ENCODE data around the gene PDE6C. TPM values are rescaled to one million over a fixed set of nuclear protein-coding genes. Genes with fewer than 3 reads are reported as not detected.
A peak's percentile ranks its signal among the peaks of the same experiment; 100 is the strongest.

PDE6C gene
- total RNA-seq, 1 donor from 2014 or later, result not detected

DNA sequence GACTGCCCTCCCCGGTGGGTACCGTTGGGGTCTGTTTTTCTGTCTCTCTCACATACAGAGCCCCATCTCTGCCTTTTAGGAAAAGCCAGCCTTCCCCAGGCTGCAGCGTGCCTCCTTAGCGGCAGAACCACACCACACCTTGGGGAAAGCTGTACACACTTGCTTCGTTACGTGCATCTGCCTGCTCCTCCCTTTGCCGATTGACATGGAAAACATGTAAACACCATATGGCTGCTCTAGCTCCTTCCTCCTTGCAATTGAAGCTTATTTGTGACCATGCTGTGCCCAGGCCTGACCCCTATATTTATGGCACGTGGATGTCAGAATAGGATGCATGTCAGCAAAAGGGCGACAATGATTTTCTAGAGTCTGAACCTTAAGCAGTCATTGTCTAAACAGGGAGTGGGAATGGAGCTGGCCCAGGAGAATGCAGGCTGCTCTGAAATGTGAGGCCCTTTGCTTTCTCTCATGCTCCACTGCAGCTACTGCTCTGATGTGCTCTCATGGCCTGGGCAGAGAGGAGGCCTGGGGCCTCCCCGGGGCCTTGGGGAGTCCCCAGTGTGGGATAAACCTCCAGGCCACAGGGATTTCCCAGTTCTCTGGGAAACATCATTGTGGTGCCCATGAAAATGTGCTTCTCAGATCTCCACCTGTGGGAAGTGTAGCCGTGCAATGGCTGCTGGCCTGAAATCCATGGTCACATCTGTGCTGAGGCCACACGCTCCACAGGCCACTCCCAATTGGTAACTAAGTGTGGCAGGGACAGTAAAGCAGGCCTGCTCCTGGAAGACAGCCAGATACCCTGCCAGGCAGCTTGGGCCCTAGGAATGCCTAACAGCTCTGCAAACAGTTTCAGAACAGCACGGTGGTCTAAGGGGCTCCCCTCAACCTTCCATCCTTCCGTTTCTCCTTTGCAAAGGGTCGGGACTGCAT is 18.6 kb downstream of the PDE6C start:
- no peak for FAIRE-seq

DNA sequence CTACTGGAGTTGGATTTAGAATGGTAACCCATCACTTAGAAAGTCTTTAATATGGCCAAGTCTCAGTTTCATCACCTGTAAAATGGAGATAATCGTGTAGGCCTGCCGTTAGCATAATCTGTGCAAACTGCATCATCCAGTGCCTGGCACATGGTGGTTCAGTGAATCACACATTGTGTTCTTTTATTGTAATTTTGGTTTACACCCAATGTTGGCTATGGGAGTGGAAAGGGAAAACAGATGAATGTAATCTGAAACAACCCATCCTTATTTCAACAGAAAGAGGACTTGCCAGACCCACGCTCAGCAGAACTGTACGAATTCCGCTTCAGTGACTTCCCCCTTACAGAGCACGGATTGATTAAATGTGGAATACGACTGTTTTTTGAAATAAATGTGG is 27.5 kb downstream of the PDE6C start:
- Histone ChIP-seq H3K27me3 (ENCODE audit: insufficient read depth, low read length) (peaks cover 3% of the 10 kb centered on the region), H3K36me3 (ENCODE audit: insufficient read depth, low read length) (no peaks in the 10 kb centered on the region), H4K20me1 (ENCODE audit: insufficient read depth, low read length) (no peaks in the 10 kb centered on the region), H3K4me2 (ENCODE audit: low read length) (no peak overlapping the region), H3K9ac (ENCODE audit: low read length) (no peak overlapping the region), H3K4me3 (ENCODE audit: insufficient read depth, low read depth, low read length) (no peak overlapping the region), H3K27ac (ENCODE audit: low read depth, low read length) (no peak overlapping the region), H3K4me1 (ENCODE audit: insufficient read depth, low read length) (no peaks in the 10 kb centered on the region), H3K9me3 (ENCODE audit: insufficient read depth, low read depth, low read length) (no peaks in the 10 kb centered on the region), H2AFZ (ENCODE audit: low read depth, low read length) (no peak overlapping the region), H3K79me2 (ENCODE audit: insufficient read depth, low read length) (no peaks in the 10 kb centered on the region)
- H3K27ac Mint-ChIP-seq (ENCODE audit: unreplicated experiment), result no peak overlapping the region
- H3K4me1 Mint-ChIP-seq (ENCODE audit: low read depth, unreplicated experiment), result no peaks in the 10 kb centered on the region
- no peaks in the 10 kb centered on the region for H3K36me3 Mint-ChIP-seq (ENCODE audit: low read depth, unreplicated experiment)
- no peak for FAIRE-seq
- no peak overlapping the region for H3K4me3 Mint-ChIP-seq (ENCODE audit: unreplicated experiment)
- H3K27me3 Mint-ChIP-seq (ENCODE audit: low read depth, unreplicated experiment), result peaks cover 6% of the 10 kb centered on the region
- TF ChIP-seq, protein P1, sequence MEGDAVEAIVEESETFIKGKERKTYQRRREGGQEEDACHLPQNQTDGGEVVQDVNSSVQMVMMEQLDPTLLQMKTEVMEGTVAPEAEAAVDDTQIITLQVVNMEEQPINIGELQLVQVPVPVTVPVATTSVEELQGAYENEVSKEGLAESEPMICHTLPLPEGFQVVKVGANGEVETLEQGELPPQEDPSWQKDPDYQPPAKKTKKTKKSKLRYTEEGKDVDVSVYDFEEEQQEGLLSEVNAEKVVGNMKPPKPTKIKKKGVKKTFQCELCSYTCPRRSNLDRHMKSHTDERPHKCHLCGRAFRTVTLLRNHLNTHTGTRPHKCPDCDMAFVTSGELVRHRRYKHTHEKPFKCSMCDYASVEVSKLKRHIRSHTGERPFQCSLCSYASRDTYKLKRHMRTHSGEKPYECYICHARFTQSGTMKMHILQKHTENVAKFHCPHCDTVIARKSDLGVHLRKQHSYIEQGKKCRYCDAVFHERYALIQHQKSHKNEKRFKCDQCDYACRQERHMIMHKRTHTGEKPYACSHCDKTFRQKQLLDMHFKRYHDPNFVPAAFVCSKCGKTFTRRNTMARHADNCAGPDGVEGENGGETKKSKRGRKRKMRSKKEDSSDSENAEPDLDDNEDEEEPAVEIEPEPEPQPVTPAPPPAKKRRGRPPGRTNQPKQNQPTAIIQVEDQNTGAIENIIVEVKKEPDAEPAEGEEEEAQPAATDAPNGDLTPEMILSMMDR (IDR thresholded peaks at IDR 0.05; ENCODE audit: insufficient read depth, low read depth, low read length), result no peak
- no peak for TF ChIP-seq EZH2 (IDR thresholded peaks at IDR 0.05; ENCODE audit: insufficient read depth, low read length)
- no peak for DNase-seq (ENCODE audit: low read depth)
- peaks cover 3% of the 10 kb centered on the region for H3K9me3 Mint-ChIP-seq (ENCODE audit: unreplicated experiment)

More for the DNA sequence above, 18.6 kb downstream of the PDE6C start:
- Histone ChIP-seq H3K4me2 (ENCODE audit: low read length) (no peak overlapping the region), H3K4me1 (ENCODE audit: insufficient read depth, low read length) (no peaks in the 10 kb centered on the region), H3K79me2 (ENCODE audit: insufficient read depth, low read length) (no peaks in the 10 kb centered on the region), H3K27me3 (ENCODE audit: insufficient read depth, low read length) (peaks cover under 1% of the 10 kb centered on the region), H3K27ac (ENCODE audit: low read depth, low read length) (no peak overlapping the region), H3K36me3 (ENCODE audit: insufficient read depth, low read length) (no peaks in the 10 kb centered on the region), H3K9ac (ENCODE audit: low read length) (no peak overlapping the region), H4K20me1 (ENCODE audit: insufficient read depth, low read length) (no peaks in the 10 kb centered on the region), H2AFZ (ENCODE audit: low read depth, low read length) (no peak overlapping the region), H3K9me3 (ENCODE audit: insufficient read depth, low read depth, low read length) (no peaks in the 10 kb centered on the region), H3K4me3 (ENCODE audit: insufficient read depth, low read depth, low read length) (no peak overlapping the region)
- no peak for DNase-seq (ENCODE audit: low read depth)
- Mint-ChIP-seq H3K27me3 (ENCODE audit: low read depth, unreplicated experiment) (peaks cover 23% of the 10 kb centered on the region), H3K4me3 (ENCODE audit: unreplicated experiment) (no peak overlapping the region), H3K9me3 (ENCODE audit: unreplicated experiment) (no peaks in the 10 kb centered on the region), H3K36me3 (ENCODE audit: low read depth, unreplicated experiment) (no peaks in the 10 kb centered on the region), H3K27ac (ENCODE audit: unreplicated experiment) (no peak overlapping the region), H3K4me1 (ENCODE audit: low read depth, unreplicated experiment) (no peaks in the 10 kb centered on the region)
- TF ChIP-seq EZH2 (IDR thresholded peaks at IDR 0.05; ENCODE audit: insufficient read depth, low read length), result no peak
- TF ChIP-seq, protein P1 (IDR thresholded peaks at IDR 0.05; ENCODE audit: insufficient read depth, low read depth, low read length), result no peak

DNA sequence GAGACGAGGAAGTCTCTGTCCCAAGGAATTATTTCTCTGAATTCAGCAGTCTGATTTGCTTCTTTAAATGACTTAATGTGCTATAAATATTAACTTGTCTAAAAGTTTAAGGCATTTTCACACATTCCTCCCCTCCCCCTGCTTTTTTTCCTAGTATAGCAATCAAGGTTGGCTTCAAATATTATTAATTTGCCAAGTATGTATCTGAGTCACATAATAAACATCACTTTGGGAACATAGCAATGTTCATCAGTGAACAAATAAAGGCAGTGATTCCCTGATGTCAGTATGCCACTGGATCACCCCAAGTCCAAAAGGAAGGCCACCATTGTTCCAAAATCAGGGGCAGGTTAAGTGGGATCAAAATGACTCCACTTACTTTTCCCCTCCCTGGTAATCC is 40.5 kb downstream of the PDE6C start:
- no peaks in the 10 kb centered on the region for H3K27me3 Mint-ChIP-seq (ENCODE audit: low read depth, unreplicated experiment)
- Histone ChIP-seq H3K36me3 (ENCODE audit: insufficient read depth, low read length) (no peaks in the 10 kb centered on the region), H2AFZ (ENCODE audit: low read depth, low read length) (no peak overlapping the region), H3K79me2 (ENCODE audit: insufficient read depth, low read length) (no peaks in the 10 kb centered on the region), H3K4me3 (ENCODE audit: insufficient read depth, low read depth, low read length) (no peak overlapping the region), H3K4me1 (ENCODE audit: insufficient read depth, low read length) (no peaks in the 10 kb centered on the region), H3K27me3 (ENCODE audit: insufficient read depth, low read length) (no peaks in the 10 kb centered on the region), H3K9me3 (ENCODE audit: insufficient read depth, low read depth, low read length) (no peaks in the 10 kb centered on the region), H4K20me1 (ENCODE audit: insufficient read depth, low read length) (no peaks in the 10 kb centered on the region), H3K4me2 (ENCODE audit: low read length) (no peak overlapping the region), H3K27ac (ENCODE audit: low read depth, low read length) (peak overlapping the region; percentile 7), H3K9ac (ENCODE audit: low read length) (no peak overlapping the region)
- no peaks in the 10 kb centered on the region for H3K36me3 Mint-ChIP-seq (ENCODE audit: low read depth, unreplicated experiment)
- FAIRE-seq (no peak), DNase-seq (ENCODE audit: low read depth) (peak; percentile 49)
- no peak overlapping the region for H3K27ac Mint-ChIP-seq (ENCODE audit: unreplicated experiment)
- H3K4me3 Mint-ChIP-seq (ENCODE audit: unreplicated experiment), result no peak overlapping the region
- no peaks in the 10 kb centered on the region for H3K4me1 Mint-ChIP-seq (ENCODE audit: low read depth, unreplicated experiment)
- TF ChIP-seq EZH2 (IDR thresholded peaks at IDR 0.05; ENCODE audit: insufficient read depth, low read length), result no peak
- TF ChIP-seq, protein P1 (IDR thresholded peaks at IDR 0.05; ENCODE audit: insufficient read depth, low read depth, low read length), result no peak
- H3K9me3 Mint-ChIP-seq (ENCODE audit: unreplicated experiment), result peaks cover 2% of the 10 kb centered on the region
